Activated B cell treated with CpG ODN at 0.5 μM for 24 hours (primary cell): ENCODE measurements around the gene BGLAP. TPM values are rescaled to one million over a fixed set of nuclear protein-coding genes. Genes with fewer than 3 reads are reported as not detected.
"Not testable (repeated sequence)": the region's sequence is repeated elsewhere in the genome, so short reads cannot be mapped to it uniquely, and the experiment has no call there.

ENCODE experiments used
- ATAC-seq: fragments of 200-7000 bp; cut with Tn5 transposase; one replicate; pipeline ENCODE4 v1.10.0; 2021; ENCODE audit warnings: low read depth, mild to moderate bottlenecking, moderate library complexity
- CTCF ChIA-PET: fragments of 350-600 bp; sonication (Branson Sonifier 250); formaldehyde crosslinking; loops from one replicate; lab custom pipeline; 2021; ENCODE audit warnings: antibody characterized with exemption; lab: Charles Lee
- POLR2A ChIA-PET: fragments of 350-600 bp; sonication (Branson Sonifier 250); formaldehyde crosslinking; loops from one replicate; lab custom pipeline; 2021; ENCODE audit warnings: antibody characterized with exemption; lab: Charles Lee
- DNase-seq: peaks from one replicate; pipeline ENCODE4 v3.0.0; 2022
- H3K27ac Mint-ChIP-seq: one replicate; pipeline ENCODE4 v1.8.0; 2020; ENCODE audit warnings: mixed read lengths
- H3K27me3 Mint-ChIP-seq: one replicate; pipeline ENCODE4 v1.8.0; 2021; ENCODE audit warnings: mixed read lengths
- H3K36me3 Mint-ChIP-seq: one replicate; pipeline ENCODE4 v1.8.0; 2021; ENCODE audit warnings: low read depth, mixed read lengths
- H3K4me1 Mint-ChIP-seq: one replicate; pipeline ENCODE4 v1.8.0; 2021; ENCODE audit warnings: mixed read lengths
- H3K4me3 Mint-ChIP-seq: one replicate; pipeline ENCODE4 v1.8.0; 2020; ENCODE audit warnings: mild to moderate bottlenecking, mixed read lengths
- H3K9me3 Mint-ChIP-seq: one replicate; pipeline ENCODE4 v1.8.0; 2020; ENCODE audit warnings: mixed read lengths
- CTCF ChIP-seq: fragments of 200-600 bp; IDR thresholded peaks from one replicate; pipeline ENCODE4 v1.8.0; 2022; ENCODE audit warnings: antibody characterized with exemption, mild to moderate bottlenecking
- intact Hi-C: fragments of 100-400 bp; cut with micrococcal nuclease; formaldehyde crosslinking; loops from one replicate; pipeline ENCODE4 v1.15.1; 2024
- total RNA-seq: library from RNA; stranded (reverse); gene quantifications from 2 replicates; pipeline ENCODE4 v1.2.3, GENCODE V29; 2022

The BGLAP gene
- total RNA-seq, 1 donor from 2014 or later: 3.3 TPM

GRCh38 chr1:156213644-156213966 lies 28.4 kb upstream of the BGLAP start:
- POLR2A ChIA-PET: interaction anchor here (0.6 to 2.6 kb wide), 21 partner anchors 10 to 574 kb away, joined by 3 to 71 read pairs (median 5); partner anchors contain the start of genes ARHGEF2, MEX3A, MRPL24 and NAXE
- no peak for DNase-seq
- intact Hi-C loops: loop anchor here (1.0 to 5.0 kb wide), 4 partner anchors 19 to 116 kb away; partner anchors contain the start of genes SLC25A44, SMG5 and TMEM79

GRCh38 chr1:156214024-156214748 lies 27.8 kb upstream of the BGLAP start:
- Mint-ChIP-seq H3K27me3 (no peaks in the 10 kb centered on the region), H3K4me3 (peak overlapping the region; percentile 73), H3K4me1 (peaks cover 33% of the 10 kb centered on the region), H3K27ac (peak overlapping the region; percentile 56), H3K36me3 (peaks cover 47% of the 10 kb centered on the region), H3K9me3 (no peaks in the 10 kb centered on the region)
- POLR2A ChIA-PET: interaction anchor here (0.7 to 2.6 kb wide), 5 partner anchors 11 to 1885 kb away, joined by 3 to 71 read pairs (median 8); no protein-coding TSS in a partner anchor
- CTCF ChIA-PET: interaction anchor here (3.1 kb wide), 1 partner anchor 11 kb away, joined by 26 read pairs; no protein-coding TSS in a partner anchor
- no peak for DNase-seq
- intact Hi-C loops: loop anchor here (5.0 kb wide), 2 partner anchors 68 to 117 kb away; partner anchors contain the start of genes SMG5 and TMEM79
- TF ChIP-seq CTCF: no peak
- ATAC-seq: no peak

More at GRCh38 chr1:156213644-156213966, 28.4 kb upstream of the BGLAP start:
- ATAC-seq: no peak
- Mint-ChIP-seq H3K4me1 (peaks cover 32% of the 10 kb centered on the region), H3K9me3 (no peaks in the 10 kb centered on the region), H3K4me3 (peak overlapping the region; percentile 96), H3K36me3 (peaks cover 50% of the 10 kb centered on the region), H3K27ac (peak overlapping the region; percentile 98), H3K27me3 (no peaks in the 10 kb centered on the region)
- no peak for TF ChIP-seq CTCF
- CTCF ChIA-PET: interaction anchor here (3.1 kb wide), 1 partner anchor 12 kb away, joined by 26 read pairs; no protein-coding TSS in a partner anchor

GRCh38 chr1:156216361-156217086 lies 25.5 kb upstream of the BGLAP start:
- H3K4me3 Mint-ChIP-seq, H3K27ac Mint-ChIP-seq, DNase-seq, H3K27me3 Mint-ChIP-seq, POLR2A ChIA-PET, intact Hi-C loops, ATAC-seq, CTCF ChIA-PET, H3K9me3 Mint-ChIP-seq: not testable (repeated sequence)
- Mint-ChIP-seq H3K36me3 (peaks cover 46% of the 10 kb centered on the region), H3K4me1 (peaks cover 35% of the 10 kb centered on the region)

GRCh38 chr1:156217871-156218270 lies 24.1 kb upstream of the BGLAP start:
- CTCF ChIA-PET: interaction anchor here (1.1 kb wide), 1 partner anchor 76 kb away, joined by 3 read pairs; no protein-coding TSS in a partner anchor
- H3K4me3 Mint-ChIP-seq: no peak overlapping the region

More at GRCh38 chr1:156217871-156218270, 24.1 kb upstream of the BGLAP start:
- Mint-ChIP-seq H3K4me1 (peaks cover 25% of the 10 kb centered on the region), H3K27me3 (no peaks in the 10 kb centered on the region), H3K36me3 (peaks cover 54% of the 10 kb centered on the region), H3K27ac (peak overlapping the region; percentile 61), H3K9me3 (no peaks in the 10 kb centered on the region)
- TF ChIP-seq CTCF: no peak
- intact Hi-C loops: no loop called here
- DNase-seq (no peak), ATAC-seq (no peak)
- POLR2A ChIA-PET: interaction anchor here (0.6 to 1.4 kb wide), 5 partner anchors 14 to 70 kb away, joined by 3 to 6 read pairs (median 4); partner anchors contain the start of gene SLC25A44
